ENCODE results near the gene CARTPT.

CARTPT gene

GRCh38 chr5:71701407-71701806 is 17.7 kb upstream of the CARTPT start:
- TF ChIP-seq CTCF (IDR thresholded peaks at IDR 0.05; ENCODE audit: extremely low read depth, insufficient read depth, missing control alignments), result no peak
- in situ Hi-C loops (cut with MboI; ENCODE audit: low pct_unique_long_range_greater_than_20kb, low sequenced_read_pairs, unreplicated experiment), result no loop called here
- no peak for DNase-seq (ENCODE audit: low spot score)

GRCh38 chr5:71703941-71704340 is 15.1 kb upstream of the CARTPT start:
- DNase-seq (ENCODE audit: low spot score), result no peak
- in situ Hi-C loops (cut with MboI; ENCODE audit: low pct_unique_long_range_greater_than_20kb, low sequenced_read_pairs, unreplicated experiment), result no loop called here
- no peak for TF ChIP-seq CTCF (IDR thresholded peaks at IDR 0.05; ENCODE audit: extremely low read depth, insufficient read depth, missing control alignments)

- in situ Hi-C loops (cut with MboI; ENCODE audit: low pct_unique_long_range_greater_than_20kb, low sequenced_read_pairs, unreplicated experiment), result no loop called here
- no peak for TF ChIP-seq CTCF (IDR thresholded peaks at IDR 0.05; ENCODE audit: extremely low read depth, insufficient read depth, missing control alignments)
- no peak for DNase-seq (ENCODE audit: low spot score)
These were observed 13.7 kb upstream of the CARTPT start for GRCh38 chr5:71705421-71705820.

- in situ Hi-C loops (cut with MboI; ENCODE audit: low pct_unique_long_range_greater_than_20kb, low sequenced_read_pairs, unreplicated experiment), result no loop called here
- TF ChIP-seq CTCF (IDR thresholded peaks at IDR 0.05; ENCODE audit: extremely low read depth, insufficient read depth, missing control alignments), result no peak
- no peak for DNase-seq (ENCODE audit: low spot score)
These were observed 12.2 kb upstream of the CARTPT start for GRCh38 chr5:71706906-71707305.

GRCh38 chr5:71711610-71712009 is 7.5 kb upstream of the CARTPT start:
- in situ Hi-C loops (cut with MboI; ENCODE audit: low pct_unique_long_range_greater_than_20kb, low sequenced_read_pairs, unreplicated experiment), result no loop called here
- TF ChIP-seq CTCF (IDR thresholded peaks at IDR 0.05; ENCODE audit: extremely low read depth, insufficient read depth, missing control alignments), result no peak
- no peak for DNase-seq (ENCODE audit: low spot score)

- TF ChIP-seq CTCF (IDR thresholded peaks at IDR 0.05; ENCODE audit: extremely low read depth, insufficient read depth, missing control alignments), result no peak
- DNase-seq (ENCODE audit: low spot score), result no peak
- in situ Hi-C loops (cut with MboI; ENCODE audit: low pct_unique_long_range_greater_than_20kb, low sequenced_read_pairs, unreplicated experiment), result no loop called here
These were observed 4.2 kb upstream of the CARTPT start for GRCh38 chr5:71714911-71715310.

GRCh38 chr5:71727978-71728377 is 8.9 kb downstream of the CARTPT start:
- DNase-seq (ENCODE audit: low spot score), result no peak
- no peak for TF ChIP-seq CTCF (IDR thresholded peaks at IDR 0.05; ENCODE audit: extremely low read depth, insufficient read depth, missing control alignments)
- in situ Hi-C loops (cut with MboI; ENCODE audit: low pct_unique_long_range_greater_than_20kb, low sequenced_read_pairs, unreplicated experiment), result no loop called here

All from GM13977 (cell line).